ELF-1 (cell line): ENCODE results near the gene BGN.

Experiments used
- DNase-seq: peaks from one replicate; pipeline ENCODE4 v3.0.0-alpha.2; 2016; ENCODE audit warnings: low read depth, low spot score

Gene BGN

DNA sequence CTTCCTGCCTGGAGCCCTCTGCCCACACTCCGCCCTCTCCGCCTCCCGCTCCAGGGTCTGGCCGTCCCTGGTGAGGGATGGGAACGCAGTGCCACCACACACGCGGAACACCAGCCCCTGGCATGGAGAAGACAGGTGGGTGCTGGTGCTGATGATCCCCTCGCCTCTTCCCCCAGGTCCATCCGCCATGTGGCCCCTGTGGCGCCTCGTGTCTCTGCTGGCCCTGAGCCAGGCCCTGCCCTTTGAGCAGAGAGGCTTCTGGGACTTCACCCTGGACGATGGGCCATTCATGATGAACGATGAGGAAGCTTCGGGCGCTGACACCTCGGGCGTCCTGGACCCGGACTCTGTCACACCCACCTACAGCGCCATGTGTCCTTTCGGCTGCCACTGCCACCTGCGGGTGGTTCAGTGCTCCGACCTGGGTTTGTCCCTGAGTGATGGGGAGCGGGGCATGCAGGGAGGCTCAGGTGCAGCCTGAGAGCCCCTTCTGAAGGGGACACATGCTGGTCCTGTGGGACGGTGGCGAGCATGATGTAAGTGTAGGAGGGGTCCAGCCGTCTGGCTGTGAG is 9.8 kb downstream of the BGN start:
- DNase-seq = no peak

DNA sequence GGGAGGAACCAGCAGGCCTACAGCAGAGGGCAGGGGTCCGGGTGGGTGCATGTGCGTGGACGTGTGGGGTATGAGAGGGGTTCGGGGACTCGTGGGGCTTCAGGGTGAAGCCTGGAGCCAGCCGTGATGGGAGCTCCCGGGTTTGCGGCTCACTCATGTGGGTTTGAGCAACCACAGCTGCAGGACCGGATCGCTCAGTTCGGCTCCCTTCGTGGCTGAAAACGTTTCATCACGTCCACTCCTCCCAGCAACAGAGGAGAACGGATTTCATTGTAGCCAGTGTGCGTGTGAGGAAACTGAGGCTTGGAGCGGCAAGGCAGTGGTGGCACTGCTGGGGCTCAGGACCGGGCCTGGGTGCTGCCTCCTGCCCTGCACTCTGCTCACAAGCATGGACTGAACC is 10.6 kb downstream of the BGN start:
- no peak for DNase-seq

DNA sequence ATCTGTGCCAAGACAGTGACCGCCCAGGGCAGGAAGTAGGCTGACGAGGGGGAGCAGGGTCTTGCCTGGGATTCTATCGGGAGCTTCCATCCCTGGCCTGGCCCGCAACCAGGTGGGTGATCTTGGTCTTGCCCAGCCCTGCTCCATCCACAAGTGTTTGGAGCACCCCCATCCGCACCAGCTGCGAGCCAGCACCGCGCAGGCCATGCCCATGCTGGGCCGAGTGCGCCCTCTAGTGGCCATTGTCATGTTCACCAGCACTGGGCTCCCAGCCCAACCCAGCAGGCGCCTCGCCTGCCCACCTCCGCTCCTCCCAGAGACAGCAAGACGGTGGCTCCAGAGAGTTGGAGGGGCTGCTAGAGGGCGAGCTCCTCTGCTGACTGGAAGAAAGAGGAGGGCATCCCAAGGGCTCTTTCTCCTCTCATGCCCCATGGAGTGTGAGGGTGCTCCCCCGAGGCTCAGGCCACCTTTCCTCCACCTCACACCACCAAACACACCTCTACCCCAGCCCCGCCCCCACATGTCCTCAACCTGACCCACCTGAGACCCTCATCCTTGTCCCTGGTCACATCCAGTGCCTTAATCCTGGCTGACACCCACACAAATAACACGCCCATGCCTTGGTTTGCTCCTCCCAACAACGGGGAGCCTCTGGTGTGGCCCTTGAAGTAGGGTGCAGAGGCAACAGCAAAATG is 12.9 kb downstream of the BGN start:
- DNase-seq = peak; percentile 93

DNA sequence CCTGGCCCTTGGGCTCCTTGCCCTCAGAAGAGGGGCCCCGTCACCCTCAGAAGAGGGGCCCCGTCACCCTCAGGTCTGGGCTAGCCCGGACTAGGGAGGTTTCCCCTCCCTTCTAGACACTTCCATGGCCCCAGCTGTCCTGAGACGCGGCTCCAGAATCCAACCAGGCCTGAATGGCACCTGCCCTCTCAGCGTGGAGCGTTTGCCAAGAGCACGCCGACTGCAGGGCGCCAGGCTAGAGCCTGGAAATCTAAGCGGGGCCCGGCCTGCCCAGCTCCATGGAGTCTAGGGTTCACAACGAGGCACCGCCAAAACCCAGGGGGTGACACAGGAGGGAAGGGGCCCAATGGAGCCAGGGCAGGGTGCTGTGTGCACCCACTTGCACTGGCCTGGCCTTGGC is 14.8 kb downstream of the BGN start:
- DNase-seq = no peak

DNA sequence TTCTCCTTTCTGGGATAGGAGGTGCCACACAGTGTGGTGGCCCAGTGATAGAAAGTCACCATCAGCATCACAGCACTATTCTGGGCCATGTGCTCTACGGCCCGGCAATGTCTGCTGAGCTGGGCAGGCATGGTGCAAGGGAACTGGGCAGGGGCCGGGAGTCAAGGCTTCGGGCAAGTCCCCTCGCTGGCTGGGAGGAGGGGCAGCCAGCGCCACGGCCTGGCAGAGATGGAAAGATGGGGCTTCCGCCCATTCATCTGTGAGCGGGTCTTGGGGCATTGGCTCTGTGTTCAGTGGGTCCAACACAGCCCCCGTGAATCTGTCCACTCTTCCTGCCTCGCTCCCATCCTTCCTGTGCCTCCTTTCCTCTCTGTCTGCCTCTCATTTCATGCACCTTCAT is 15.6 kb downstream of the BGN start:
- DNase-seq = no peak

DNA sequence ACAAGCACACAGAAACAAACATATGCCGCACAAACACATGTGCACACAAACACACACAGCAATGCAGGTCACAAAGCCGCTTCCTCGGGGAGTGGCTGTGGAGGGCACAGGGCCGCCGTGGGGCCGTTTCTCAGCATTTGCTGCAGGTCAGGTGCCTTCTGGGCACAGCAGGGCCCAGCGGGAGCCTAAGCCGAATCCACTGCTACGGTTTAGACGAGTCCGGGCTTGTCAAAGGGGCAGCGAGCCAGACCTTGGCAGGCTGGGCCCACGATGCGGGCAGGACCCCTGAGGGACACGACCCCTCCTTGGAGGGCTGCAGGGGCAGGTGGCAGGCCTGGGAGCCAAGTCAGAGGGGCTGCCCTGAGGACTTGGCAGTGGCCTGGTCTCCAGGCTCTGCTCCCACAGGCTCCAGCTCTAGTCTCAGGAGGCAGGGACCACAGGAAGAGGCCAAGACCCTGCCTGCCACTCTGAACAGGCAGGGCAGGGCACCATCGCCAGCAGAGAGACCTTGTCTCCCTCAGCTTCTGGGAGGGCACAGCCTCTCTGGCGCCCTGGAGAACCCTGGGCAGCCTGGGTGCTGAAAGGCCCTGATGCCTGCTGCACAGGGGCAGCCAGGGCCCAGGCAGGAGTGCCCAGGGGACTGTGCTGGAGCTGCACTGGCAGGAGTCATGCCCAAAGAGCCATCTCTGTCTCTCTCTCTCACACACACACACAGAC is 17.2 kb downstream of the BGN start:
- no peak for DNase-seq

DNA sequence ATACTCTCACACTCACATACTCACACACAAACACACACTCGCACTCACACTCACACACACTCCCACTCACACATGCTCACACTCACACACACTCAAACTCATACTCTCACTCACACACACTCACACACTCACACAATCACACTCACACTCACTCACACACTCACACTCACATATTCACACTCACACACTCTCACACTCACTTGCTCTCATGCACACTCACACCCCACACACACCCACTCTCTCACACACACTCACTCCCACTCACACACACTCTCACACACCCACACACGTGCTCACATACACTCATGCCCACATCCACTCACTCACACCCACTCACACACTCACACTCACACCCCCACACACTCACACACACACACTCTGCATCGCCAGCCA is 17.7 kb downstream of the BGN start:
- no peak for DNase-seq

DNA sequence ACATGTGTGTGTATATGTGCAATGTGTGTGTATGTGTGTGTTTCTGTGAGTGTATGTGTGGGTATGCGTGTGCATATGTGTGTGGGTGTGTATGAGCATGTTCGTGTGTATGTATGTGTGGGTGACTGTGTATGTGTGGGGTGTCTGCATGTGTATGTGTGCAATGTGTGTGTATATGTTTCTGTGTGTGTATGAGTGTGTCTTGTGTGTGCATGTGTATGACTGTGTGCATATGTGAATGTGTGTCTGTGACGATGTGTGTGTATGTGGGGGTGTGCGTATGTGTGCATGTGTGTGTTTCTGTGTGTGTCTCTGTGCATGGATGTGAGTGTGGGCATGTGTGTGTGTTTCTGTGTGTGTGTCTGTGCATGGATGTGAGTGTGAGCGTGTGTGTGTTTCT is 18.5 kb downstream of the BGN start:
- DNase-seq = no peak

DNA sequence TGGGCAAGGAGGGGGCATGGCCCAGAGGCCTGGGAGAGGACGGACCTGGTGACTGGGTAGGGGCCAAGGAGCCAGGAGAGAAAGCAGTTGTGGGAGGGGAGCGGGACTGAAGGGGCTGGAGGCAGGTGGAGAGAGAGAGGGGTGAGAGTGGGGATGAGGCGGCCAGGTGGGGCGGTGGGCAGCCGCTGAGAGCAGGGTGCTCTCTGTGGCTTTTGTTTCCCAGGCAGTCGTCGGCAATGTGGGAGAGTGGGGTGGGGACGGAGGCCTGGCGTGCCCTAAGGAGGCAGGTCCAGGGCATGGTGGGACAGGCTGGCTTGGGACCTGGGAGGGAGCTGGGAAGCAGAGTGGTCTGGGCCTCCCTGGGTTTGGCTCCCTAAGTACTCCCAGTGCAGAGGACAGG is 19.5 kb downstream of the BGN start:
- DNase-seq = no peak

DNA sequence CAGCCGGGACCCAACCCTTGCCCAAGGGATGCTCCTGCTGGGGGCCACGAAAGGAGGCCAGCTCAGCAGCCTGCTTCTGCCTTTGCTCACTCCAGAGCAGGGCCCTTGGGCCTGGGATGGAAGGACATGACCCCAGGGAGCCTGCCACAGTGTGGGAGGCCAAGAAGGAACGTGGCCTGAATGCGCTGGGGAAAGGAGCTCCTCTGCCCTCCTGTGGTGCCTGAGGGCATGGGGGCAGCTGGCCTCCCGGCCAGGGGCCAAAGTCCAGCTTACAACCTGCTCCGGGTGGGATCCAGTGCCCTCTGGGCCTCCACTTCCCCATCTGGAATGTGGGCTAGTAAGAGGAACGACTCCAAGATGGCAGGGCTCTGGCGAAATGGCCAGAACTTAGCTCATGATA is 20.7 kb downstream of the BGN start:
- DNase-seq = no peak

DNA sequence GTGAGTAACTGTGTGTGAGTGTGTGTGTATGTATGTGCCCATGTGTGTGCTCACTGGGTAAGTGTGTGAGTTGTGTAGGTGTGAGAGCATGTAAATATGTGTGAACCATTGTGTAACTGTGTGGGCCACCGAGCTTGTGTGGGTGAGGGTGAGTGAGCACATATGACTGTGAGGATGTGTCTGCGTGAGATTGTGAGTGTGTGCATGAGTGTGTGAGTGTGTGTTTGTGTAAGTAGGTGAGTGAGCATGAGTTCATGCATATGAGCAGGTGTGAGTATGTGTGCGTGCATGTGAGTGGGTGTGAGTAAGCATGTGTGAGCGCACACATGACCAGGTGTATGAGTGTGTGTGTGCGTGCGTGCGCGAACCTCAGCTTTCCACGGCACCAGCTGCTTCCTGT is 21.3 kb downstream of the BGN start:
- no peak for DNase-seq

DNA sequence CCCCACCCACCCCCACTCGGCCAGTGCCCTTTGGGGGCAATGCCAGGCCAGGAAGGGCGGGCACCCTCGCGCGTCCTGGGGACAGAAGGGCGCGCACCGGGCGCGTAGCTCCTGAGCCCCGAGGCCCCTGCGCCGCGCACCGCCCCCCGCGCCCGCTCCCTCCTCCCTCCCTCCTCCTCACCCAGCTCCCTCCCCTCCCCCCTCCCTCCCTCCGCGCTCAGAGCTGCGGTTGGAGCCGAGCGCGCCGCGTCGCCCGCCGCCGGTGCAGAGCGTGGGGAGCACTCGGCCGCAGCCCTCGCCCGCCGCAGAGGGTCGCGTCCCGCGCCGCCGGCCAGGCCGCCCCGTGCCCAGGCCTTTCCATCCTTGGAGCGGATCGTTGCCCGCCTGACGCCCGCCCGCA is 22.6 kb downstream of the BGN start, which contains the start of gene ATP2B3:
ATP2B3 (plus strand) TSS at position 220 of the 400 bp plus-strand sequence. CDS start 18,606 bp downstream, outside the sequence.
- DNase-seq = no peak

DNA sequence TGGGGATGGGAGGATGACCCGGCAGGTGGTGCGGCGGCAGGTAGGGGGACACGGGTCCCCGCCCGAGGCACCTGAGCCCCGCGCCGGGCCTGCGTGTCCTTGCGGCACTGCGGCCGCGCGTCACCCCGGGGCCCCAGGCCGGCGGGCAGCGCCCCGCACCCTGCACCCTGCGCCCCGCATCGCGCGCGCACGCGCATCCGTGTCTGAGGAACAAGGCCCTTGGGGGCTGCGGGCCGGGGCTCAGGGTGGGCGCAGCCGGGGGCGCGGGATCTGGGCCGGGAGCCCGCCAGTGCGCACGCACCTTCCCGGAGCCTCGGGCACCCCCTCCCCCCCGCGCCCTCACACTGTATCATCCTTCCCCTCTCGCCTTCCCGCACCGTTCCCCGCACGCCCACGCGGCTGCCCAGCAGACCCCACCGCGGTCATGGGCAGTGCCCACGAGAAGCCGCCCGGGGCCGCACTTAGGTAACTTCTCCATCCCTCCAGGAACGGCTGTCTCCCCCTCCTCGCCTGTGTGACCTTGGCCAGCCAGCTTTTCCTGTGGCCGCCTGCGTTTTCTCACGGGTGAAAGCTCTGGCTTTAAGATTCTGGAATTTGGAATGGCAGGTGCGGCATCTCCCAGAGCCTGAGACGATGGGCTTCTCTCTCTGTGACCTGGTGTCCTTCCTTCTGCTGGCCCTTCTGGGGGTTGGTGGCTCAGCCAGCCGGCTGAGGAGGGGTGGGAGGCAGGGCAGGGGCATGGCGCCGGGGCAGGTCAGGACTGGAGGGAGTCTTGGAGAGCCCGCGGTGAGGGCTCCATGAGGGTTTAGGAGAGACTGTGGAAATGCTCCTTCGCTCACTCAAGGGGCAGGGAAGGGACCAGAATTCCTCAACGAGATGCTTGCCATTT is 23.4 kb downstream of the BGN start:
- DNase-seq = no peak

DNA sequence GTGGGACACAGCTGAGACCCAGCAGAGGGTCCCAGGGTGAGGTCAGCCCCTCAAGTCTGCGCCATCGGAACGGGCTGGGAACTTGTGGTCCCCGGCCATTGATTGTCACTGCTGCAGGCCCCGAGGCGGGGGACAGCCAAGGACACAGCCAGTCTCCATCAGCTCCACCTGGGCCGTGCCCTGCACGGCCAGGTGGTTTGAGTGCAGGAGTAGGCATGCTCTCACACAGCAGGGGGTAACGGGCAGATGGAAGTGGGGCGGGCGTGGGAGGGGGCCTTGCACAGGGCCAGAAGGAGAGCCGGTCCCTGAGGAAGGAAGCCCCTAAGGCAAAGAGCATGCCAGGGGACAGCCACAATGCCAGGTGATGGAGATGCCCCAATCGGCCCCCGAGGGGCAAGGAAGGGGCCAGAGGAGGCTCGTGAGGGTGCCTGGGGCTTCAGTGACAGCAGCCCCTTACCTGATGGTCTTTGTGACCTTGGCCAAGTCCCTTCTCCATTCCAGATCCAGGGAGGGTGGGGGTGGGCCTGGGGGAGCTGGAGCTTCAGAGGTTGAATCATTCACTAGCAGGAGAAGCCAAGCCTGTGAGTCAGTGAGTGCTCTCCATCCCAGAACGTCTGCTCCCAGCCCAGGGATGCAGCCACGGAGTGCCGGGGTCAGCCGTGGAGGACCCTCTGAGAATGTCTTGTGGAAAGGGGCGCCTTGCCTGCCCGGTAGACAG is 24.9 kb downstream of the BGN start:
- DNase-seq = no peak

DNA sequence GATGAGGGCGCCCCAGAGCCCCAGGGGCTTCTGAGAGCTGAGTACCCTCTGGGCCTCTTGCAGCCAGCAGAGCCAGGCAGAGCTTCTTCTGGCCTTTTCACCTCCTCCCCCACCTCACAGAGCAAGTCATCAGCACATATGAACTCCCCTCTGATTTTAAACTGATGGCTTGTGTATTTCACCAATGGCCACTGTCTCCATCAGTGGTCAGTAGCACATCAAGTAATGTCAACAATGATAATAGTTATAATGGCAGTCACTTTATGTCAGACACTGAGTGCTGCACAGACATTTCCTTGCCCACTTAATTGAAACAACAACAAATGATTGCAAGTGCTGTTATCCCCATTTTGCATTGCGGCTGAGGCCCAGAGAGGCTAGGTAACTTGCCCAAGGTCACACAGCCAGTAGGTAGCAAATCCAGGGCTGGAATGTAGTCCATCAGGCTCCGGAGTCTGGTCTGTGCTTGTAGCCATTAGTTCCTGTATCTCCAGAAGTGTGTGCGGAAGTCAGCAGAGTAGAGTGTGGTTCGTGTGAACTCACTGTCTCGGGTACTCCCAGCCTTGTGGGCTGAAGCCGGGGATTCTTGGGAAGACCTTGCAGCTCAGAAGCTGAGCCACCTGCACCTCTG is 25.6 kb downstream of the BGN start:
- no peak for DNase-seq

DNA sequence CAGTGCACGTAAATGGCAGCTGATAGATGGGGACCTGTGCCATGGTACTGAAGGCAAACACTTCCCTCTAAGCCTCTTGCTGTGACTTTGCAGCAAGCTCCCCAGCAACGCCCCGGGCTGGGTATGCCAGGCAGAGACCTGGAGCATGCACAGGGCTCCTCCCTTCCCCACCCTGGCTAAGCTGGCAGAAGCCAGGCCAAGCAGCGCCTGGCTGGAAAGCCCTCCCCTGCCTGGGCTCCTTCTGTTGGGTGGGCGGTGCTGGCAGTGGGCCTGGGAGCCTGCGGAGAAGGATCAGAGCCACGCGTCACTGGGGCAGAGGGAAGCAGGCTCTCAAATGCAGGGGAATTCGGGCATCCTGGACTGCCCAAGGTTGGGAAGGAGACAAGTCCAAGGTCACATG is 26.3 kb downstream of the BGN start:
- DNase-seq = no peak

DNA sequence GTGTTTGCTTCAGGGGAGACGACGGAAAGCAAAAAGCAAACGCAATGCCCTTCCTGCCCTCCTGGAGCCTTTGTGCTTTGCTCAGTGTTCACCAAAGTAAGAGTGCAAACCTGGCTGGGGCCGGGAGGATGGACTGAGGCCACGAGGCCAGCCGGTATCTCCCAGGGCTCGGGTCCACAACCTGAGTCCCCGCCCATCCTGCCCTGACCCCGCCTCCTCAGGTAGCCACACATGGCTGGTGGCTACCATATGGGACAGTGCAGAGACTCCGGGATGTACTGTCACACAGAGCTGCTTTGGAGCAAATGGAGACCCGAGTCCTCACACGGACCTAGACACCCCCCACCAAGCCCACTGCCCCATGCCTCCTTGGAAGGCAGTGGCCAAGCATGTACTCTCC is 27.5 kb downstream of the BGN start:
- DNase-seq = no peak

DNA sequence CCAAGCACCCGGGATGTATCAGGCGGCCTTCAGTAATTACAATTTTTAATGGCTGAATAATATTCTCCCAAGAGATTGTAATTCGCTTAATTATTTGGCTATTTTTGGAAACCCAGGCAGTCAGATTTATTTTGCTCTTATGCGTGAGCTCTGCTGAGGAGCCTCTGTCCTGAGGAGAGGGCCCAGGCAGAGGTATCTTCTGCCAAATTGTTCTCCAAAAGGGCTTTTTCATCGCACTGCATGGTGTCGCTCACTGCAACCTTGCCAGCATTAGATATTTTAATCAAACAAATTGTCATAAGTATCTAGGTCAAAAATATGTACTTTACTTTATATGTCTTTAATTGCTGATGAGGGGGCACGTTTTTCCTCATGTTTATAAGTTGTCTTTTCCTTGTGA is 28.5 kb downstream of the BGN start:
- DNase-seq = no peak

DNA sequence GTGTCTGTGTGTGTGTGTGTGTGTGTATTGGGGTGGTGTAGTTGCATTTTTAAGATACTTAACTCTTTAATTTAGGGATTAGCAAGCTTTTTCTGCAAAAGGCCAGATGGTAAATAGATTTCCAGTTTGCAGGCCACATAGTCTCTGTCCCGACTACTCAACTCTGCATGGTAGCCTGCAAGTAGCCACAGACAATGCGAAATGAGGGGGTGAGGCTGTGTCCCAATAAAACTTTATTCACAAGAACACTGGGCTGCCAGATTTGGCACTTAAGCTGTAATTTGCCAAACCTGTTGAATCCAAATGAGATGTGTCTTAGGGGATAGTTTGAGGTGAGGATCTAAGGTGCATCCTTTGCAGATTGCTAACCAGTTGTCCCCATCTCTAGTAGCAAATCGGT is 29.5 kb downstream of the BGN start:
- no peak for DNase-seq

DNA sequence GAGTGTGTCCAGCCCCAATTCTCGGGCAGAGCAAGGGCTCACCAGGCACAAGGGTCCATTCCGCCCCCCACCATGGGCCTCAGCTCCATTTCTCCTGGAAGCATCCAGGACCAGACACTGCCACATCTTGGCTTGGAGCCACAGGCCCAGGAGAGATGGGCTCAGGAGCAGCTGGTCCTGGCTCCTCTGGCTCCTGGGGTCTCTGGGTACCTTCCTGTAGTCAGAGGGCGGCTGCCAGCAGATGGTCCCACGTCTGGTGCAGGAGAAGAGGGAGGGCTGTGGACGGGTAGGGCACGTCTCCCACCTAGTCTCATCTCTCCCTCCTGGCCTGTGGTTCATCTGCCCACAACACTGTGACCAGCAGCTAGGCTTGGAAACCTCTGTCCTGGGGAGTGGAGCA is 30.7 kb downstream of the BGN start:
- DNase-seq = no peak

DNA sequence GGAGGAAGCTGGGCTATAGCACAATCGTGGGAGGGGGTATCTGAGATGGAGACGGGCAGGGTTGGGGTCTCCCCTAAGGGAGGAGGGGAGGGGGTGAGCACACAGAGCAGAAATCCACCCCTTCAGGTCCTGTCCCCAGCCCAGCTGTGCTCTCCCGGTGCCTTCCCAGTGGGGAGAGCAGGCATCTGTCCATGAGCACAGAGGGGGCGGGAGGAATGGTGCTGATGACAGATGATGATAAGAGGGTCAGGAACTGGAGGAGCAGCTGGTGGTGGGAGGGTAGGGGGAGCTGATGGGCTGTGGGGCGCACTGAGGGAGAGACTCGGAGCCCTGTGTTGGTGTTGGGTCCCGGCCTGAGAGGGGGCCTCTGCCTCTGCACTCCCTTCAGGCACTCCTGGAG is 31.3 kb downstream of the BGN start:
- DNase-seq = no peak
